ENCODE results near the gene RETREG3.
"Not testable (repeated sequence)": the region's sequence is repeated elsewhere in the genome, so short reads cannot be mapped to it uniquely, and the experiment has no call there.

The RETREG3 gene

DNA sequence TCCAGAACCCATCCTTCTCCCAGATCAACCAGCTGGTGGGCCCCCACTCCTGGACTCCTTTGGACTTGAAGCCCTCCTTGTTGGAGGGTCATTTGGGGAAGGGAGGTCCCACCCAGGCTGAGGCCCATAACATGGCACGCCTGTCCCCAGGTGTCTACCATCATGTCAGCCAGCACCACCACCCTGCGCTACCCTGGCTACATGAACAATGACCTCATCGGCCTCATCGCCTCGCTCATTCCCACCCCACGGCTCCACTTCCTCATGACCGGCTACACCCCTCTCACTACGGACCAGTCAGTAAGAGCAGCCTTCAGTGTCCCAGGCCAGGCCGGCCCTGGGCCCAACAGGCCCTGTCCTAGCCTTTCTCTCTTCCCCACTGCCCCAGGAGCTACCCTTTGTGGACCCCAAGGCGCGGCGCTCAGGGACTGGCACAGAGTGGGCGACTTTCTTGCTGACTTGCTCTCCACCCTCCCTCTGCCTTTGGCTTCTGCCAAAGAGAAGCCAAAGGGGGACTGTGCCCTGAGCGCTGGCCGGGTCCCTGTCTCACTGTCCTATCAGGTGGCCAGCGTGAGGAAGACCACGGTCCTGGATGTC is 4.6 kb upstream of the RETREG3 start:
- no peak for FAIRE-seq
- no peak for DNase-seq (ENCODE audit: low spot score)

DNA sequence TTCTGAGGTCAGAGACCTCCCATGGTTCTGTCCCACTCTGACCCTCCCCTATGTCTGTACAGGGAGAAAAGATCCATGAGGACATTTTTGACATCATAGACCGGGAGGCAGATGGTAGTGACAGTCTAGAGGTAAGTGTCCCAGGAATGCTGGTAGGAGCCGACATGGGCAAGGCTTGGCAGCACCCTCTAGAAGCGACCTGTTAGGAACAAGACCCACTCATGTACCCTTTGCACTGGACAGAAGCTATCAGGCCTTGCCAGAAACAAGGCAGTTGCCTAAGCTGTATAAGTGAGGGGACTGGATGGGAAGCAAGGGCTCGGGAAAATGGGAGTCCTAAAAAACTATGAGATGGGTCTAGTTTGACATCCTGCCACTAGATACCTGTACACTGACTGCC is 2.8 kb upstream of the RETREG3 start:
- DNase-seq (ENCODE audit: low spot score) (no peak), FAIRE-seq (no peak)

DNA sequence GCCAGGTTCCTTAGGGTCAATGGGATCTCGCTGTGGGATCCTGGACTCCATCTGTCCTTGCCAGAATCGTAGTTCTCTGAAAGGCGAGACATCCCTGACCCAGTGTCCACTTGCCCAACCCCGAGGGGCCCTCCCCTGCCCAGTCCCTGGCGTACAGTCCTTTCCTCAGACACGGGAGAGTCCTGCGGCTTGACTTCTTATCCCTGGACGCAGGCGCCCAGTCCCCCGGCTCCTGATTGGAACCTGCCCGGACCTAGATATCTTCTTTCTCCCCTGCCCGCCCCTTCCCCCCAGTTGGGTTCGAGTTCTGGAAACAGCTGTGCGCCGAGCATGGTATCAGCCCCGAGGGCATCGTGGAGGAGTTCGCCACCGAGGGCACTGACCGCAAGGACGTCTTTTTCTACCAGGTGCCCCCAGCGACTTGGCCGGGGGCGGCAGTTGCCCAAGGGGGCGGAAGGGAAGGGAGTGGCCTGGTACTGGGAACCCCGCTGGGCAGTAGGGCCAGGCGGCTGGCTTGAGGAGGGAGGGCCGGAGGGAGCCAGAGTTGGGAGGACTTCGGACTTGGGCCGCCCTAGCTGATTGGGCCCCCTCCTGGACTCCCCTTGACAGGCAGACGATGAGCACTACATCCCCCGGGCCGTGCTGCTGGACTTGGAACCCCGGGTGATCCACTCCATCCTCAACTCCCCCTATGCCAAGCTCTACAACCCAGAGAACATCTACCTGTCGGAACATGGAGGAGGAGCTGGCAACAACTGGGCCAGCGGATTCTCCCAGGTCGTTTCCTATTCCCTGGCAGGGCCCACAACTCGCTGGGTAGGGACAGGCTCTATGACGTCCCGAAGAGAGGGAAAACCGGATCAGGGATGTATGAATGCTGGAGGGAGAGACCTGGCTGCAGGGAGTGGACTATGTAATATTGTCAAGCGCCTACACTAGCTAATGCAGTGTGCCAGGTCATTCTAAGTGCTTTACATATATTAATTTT is 934 bp upstream of the RETREG3 start:
- peak; percentile 69 for FAIRE-seq
- not testable (repeated sequence) for DNase-seq (ENCODE audit: low spot score)

DNA sequence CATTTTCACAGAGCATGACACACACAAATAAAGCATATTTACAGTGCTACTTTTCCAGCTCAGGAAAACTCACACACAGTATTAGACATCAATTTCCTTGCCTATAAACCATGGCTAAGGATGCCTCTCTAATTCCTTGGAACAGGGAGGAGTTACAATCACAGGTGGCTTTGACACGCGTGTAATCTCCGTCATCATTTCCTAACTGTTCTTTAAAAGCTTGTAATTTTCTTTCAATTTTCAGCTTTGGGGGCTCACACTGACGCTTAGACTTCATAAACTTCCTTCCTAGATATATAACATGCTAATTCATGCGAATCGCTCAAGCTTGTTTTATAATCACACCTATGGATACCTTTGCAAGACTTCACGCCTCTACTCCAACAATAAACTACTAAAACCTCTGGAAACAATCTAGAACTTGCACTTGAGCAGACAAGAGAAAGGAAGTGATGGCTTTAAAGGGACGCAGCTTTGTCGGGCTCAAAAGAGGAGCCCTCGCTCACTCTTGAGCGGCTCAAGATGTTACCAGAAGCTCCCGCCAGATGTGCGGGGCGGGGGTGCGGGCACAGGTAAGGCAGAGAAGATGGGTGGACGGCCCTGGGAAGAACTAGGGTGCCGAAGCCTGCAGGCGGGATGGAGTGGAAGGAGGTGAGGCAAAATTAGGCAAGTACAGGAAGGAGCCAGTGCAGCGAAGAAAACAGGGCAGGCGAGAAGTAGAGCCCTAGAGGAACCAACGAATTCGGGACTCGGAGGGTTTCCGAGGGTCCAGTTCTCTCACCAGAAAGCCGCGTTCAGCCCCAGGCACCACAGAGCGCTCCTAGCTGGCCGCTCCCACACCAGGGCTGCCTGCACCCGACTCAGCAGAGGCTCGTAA is 631 bp downstream of the RETREG3 start:
- DNase-seq (ENCODE audit: low spot score) (peak; percentile 9), FAIRE-seq (no peak)

DNA sequence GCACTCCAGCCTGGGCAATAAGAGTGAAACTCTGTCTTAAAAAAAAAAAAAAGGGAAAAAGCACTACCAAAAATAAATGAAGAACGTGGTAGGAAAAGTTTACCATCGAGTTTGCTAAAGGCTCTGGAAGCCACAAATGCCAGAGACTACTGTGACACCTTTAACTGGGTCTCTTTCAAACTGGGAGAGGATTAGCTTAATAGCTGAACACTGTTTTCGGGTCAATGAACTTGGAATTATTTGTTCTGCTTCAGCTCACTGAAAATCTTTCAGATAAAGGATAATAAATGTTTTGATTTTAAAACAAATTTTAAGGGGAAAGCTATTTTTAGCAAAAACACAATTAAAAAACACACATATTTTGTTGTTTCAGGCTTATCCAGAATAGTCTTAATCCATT is 1.4 kb downstream of the RETREG3 start:
- DNase-seq (ENCODE audit: low spot score), result no peak
- no peak for FAIRE-seq

DNA sequence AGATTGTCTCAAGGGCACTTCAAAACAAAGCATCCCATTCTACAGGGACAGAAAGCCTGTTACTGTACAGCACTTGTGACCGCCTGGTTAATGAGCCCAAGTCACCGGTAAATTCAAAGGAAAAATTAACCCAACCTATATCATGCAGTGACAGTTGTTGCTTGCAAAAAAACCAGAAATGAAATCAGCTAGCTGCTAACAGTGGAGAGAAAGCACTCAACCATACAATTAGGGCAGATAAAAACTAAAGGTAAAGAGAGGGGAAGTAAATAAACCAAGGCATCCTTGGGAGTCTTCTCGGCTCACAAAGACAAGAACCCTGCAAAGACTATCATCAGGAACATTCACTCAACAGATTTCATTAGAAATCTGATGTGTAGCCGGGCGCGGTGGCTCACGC is 5.9 kb downstream of the RETREG3 start:
- DNase-seq (ENCODE audit: low spot score), result no peak
- FAIRE-seq, result no peak

DNA sequence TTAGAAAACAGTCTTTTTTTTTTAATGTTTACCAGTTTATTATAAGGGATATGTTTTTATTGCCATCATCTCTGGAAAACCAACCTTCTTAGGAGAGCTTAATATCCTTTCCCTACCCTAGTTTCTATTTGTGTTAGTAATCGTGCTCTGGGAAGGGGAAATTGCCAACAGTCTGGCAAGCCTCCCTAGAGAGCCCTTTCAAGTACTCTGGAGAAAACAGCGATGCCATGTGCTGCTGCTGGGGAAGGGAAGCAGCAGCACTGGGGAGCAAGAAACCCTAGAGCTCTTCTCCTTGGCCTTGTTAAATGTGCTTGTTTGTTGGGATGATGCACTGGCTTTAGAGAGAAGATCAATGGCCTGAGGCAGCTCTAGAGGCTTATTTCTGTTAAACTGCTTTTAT is 10.3 kb downstream of the RETREG3 start:
- DNase-seq (ENCODE audit: low spot score), result no peak

DNA sequence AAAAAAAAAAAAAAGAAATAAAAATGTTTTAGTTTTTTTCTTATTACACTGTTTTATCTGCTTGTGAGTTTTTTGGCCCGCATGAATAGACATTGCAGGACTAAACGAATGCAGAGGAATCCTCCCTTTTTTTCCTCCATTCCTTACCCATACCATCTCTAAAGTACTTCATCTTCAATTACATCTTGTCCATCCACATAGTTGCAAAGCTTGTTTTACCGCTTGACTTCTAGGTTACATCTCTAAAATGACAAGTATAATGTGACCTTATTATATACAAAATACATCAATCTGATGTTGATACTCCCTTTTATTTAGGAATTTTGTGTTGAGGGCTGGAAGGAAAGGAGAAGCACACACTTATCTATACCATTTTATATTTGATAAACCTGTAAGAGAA is 12.8 kb downstream of the RETREG3 start:
- FAIRE-seq, result no peak
- no peak for DNase-seq (ENCODE audit: low spot score)

More for the DNA sequence above, 10.3 kb downstream of the RETREG3 start:
- FAIRE-seq, result no peak

DNA sequence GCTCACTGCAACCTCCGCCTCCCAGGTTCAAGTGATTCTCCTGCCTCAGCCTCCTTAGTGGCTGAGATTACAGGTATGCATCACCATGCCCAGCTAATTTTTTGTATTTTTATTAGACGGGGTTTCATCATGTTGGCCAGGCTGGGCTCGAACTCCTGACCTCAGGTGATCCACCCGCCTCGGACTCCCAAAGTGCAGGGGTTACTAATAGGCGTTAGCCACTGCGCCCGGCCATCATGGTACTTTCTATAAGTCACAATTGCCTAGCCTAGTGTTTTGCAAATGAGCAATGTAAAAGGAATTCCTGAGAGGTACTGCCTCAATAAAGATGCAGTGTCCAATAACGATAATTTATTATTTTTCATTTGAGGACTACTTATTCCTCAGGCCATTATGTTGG is 17.8 kb downstream of the RETREG3 start:
- no peak for FAIRE-seq

DNA sequence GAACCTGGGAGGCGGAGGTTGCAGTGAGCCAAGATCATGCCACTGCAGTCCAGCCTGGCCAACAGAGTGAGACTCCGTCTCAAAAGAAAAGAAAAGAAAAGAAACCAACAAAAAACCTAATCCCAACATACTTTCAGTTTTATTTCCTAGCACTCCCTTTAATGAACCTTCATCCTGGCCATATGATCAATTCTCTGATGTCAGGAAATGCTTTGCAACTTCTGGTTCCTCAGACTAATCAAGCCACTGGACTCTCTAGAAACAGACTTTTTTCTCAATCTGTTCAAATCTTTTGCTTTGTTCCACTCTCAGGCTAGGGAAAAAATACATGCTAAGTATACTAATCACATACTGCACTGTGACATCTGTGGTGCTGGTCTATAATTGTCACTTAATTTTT is 18.3 kb downstream of the RETREG3 start:
- no peak for DNase-seq (ENCODE audit: low spot score)
- no peak for FAIRE-seq

More for the DNA sequence above, 17.8 kb downstream of the RETREG3 start:
- no peak for DNase-seq (ENCODE audit: low spot score)

DNA sequence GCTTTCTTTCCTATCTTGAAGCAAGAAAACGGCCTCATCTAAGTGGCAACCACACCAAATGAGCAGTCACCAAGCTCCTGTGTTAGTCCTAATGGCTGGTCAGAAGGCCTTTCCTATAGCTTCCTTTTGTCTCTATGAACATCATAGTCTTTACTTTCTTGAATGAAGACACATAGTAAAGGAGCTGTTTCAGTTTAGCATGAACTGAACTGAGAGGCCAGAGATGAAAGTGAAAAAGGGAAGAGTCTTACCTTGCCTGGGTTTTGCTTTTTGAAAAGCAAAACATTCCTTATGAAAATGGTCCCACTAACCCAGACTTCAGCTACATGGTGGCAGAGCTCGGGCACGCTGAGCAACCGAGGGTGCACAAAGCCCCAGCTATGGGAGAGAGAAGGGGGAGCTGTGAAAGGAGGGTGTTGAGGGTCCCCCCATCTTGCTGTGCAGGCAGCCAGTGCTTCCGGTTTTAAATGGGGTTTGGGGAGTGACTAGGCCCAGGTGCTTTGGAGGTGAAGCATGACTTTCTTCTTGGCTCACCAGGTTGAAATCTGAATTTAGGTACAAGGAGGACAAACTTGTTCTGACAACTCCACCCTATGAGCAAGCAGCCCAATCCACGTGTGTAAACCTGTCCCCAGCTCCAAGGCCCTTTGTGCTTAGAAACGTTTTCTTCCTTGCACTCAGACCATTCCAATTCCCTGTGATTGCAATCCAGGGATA is 22.5 kb downstream of the RETREG3 start:
- FAIRE-seq (no peak), DNase-seq (ENCODE audit: low spot score) (no peak)

DNA sequence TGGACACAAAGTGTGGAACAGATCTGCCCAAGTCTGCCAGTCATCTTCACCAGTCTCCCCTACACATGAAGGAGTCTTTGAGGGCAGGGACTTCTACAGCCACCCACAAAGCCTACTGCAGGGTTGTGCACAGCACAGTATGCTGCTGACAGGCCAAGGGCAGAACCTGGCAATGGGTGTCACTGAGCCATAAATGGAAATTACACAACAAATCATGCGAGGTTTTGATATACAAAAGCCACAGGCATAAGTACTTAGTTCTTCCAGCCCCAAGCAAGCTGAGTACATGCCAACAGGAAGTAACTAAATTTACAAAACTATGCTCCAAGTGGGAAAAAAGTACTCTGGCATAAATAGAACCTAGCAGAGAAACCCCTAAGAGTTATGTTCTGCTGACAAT is 23.8 kb downstream of the RETREG3 start:
- DNase-seq (ENCODE audit: low spot score) (no peak), FAIRE-seq (no peak)

DNA sequence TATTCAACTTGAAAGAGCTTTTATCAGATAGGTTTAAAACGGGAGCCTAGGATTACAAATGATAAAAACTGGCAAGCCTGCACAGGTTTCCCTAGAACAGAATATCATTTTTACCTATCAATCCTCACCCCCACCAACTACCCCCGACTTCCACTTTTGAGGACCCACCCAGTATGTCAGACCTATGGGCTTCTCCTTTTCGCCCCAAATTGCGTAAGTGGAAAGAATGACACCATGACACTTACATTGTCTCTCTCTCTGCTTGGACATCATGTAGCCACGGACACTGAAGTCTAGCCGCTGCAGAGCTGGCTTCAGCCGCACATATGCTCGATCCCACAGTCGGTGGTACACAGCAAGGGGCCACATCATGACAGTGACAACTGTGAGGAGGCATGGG is 24.3 kb downstream of the RETREG3 start:
- DNase-seq (ENCODE audit: low spot score), result no peak
- FAIRE-seq, result no peak

DNA sequence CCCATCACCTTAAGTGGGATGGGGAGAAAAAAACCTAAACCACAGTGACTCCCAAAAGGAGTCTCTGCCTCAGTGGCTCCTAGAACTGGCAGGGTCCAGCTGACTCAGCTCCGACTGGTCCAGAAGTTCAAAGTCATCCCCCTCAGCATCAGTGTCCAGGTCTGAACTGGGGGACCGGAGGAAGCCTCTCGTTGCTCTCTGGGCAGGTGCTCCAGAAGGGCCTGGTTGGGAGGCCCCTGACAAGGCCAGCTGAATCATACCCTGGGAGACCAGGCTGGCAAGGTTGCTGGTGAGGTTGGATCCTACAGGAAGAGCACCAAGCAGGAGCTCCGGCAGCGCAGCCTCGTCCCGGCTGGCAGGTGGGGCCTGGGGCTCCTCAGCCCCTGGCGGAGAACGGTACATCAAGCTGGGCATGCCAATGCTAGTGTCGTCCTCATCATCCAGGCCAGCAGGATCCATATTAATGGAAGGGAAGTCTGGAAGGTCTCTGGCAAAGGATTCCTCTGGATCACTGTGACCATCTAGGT is 27.4 kb downstream of the RETREG3 start:
- no peak for DNase-seq (ENCODE audit: low spot score)
- no peak for FAIRE-seq

DNA sequence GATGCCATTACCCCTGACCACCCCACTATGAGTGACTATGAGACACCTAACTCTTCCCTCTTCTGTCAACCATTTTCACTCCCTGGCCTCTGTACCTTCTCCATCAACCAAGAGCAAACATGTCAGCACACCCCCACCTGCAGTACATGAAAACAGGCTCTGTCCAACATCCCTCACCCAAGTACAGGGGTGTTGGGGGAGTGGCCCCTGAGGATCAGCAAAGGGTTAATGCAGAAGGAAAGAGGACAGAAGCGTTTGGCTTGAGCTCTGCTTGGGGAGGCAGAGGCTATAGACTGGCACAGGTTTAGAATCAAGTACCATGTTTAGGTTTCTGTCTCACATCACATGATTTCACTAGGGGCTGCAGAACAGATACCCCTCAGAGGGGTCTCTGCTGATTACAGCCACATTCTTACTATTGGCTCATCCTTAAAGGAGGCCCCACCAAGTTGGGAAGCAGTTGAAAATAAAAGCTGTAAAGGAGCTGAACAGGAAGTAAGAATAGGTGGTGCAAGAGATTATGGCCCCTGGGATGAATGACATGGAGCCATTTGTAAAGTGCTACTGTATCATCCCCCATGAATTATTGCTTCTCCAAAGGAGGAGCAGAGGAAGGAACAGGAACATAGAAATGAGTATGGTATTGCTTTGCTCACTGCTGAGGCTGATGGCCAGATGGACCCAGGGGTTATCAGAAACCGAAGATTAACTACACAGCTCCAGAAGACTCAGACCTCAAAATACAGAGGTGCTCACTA is 29.2 kb downstream of the RETREG3 start:
- DNase-seq (ENCODE audit: low spot score) (no peak), FAIRE-seq (no peak)

DNA sequence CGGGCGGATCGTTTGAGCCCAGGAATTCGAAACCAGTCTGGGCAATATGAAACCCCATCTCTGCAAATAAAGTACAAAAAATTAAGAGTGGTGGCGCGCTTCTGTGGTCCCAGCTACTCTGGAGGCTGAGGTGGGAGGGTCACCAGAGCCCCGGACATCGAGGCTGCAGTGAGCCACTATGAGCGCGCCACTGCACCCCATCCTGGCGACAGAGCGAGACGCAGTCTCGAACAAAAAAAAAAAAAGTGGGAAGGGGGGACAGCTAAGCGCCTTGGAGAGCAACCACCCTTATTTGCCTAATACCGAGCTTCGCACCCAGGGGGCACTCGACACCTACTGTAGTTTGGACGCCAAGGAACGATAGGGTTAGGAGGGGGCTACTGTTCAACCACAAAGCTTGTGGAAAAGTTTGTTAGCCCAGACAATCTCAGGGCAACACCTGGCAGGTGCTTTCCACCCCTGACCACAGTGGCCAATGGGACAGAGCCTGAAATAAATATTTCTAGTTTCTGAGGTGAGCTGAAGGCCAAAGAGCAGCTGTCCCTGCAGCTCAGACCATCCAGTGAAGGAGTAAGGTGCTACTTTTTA is 30.8 kb downstream of the RETREG3 start:
- DNase-seq (ENCODE audit: low spot score) (peak; percentile 86), FAIRE-seq (no peak)

DNA sequence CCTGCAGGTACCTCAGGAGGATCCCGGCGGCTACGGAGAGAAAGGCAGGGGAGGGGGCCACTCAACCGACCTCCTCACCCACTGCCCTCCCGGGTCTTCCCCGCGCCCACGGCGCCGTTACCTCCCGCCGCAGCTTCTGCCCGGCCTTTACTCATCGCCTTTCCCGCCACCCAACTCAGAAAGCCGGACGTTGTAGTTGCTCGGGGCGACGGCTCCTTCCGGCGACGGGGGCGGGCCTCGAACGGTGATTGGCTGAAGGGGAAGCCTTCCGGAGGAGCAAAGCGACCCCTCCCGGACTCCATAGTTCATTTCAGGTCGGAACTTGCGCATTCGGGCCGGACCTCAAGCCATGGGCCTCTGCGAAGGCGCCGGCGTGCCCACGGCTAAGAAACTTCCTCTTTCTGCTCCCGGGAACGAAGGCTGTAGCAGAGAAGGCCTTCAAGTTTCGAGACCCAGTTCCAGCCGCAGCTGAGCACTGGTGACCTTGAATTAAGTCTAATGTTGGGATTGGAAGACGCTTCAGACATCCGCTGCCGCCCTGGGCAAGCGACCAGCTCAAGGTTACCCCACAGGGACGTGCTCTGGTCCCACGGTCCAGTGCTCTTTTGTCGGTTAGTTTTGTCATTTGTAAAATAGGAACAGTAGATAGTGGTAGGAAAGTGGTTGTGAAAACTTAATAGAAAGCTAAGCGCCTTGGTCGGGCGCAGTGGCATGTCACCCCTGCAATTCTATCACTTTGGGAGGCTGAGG is 31.5 kb downstream of the RETREG3 start, which contains the start of gene PSMC3IP:
PSMC3IP (minus strand) TSS at position 198 of the 750 bp plus-strand sequence; CDS start at position 155, 43 bp downstream.
- no peak for FAIRE-seq
- peak; percentile 98 for DNase-seq (ENCODE audit: low spot score)

DNA sequence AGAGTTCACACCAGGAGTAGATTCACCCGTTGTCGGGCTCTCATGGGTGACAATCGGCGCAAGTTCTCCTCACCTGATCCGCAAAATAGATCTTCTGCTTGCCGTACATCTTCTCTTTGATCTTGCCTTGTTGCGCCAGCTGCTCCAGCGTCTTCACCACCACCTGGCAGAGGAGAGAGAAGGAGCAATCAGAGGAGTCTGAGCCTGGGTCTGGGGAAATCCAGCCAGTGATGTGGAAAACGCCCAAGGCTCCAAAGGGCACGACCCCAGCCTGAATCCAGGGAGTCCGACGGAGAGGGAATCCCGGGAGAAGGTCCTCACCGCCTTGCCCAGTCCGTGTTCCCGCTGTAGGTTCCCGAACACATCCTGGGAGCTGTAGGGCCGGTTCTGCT is 32.0 kb downstream of the RETREG3 start:
- no peak for DNase-seq (ENCODE audit: low spot score)
- no peak for FAIRE-seq

DNA sequence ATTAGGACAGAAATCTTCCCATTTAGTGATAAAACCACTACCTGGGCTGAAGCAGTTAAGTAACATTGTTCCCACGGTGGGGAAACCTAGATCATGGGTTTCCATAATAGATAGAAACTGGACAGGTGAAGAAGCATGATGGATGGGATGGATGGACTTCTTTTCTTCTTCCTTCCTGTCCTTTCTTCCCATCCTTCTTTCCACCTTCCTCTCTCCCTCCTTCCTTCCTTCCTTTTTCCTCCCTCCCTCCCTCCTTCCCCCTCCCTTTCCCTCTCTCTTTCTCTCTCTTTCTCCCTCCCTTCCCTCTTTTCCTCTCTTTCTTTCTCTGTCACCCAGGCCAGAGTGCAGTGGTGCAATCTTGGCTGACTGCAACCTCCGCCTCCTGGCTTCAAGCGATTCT is 34.7 kb downstream of the RETREG3 start:
- no peak for DNase-seq (ENCODE audit: low spot score)
- FAIRE-seq, result no peak
